NOMO-1 (cell line): Measurements from ENCODE around the gene TGFBR1.
A peak's percentile ranks its signal among the peaks of the same experiment; 100 is the strongest.

Experiments
- DNase-seq, 2 experiments: peaks; one replicate each; lab custom pipeline; 2025; ENCODE audit not compliant: unreplicated experiment in 2 of 2; lab: John Stamatoyannopoulos, UW

Gene TGFBR1

GRCh38 chr9:99105152-99106043 lies 485 bp downstream of the TGFBR1 start:
- peak; percentile 24 to 37 for DNase-seq

GRCh38 chr9:99106044-99106375 lies 1.1 kb downstream of the TGFBR1 start:
- DNase-seq: no peak

- DNase-seq: no peak
Observed at GRCh38 chr9:99107421-99107820, 2.5 kb downstream of the TGFBR1 start.

- no peak for DNase-seq
Observed at GRCh38 chr9:99108131-99108530, 3.2 kb downstream of the TGFBR1 start.

- peak; percentile 86 to 96 for DNase-seq
Observed at GRCh38 chr9:99109522-99109921, 4.6 kb downstream of the TGFBR1 start.

GRCh38 chr9:99112750-99113413 lies 8.0 kb downstream of the TGFBR1 start:
- no peak for DNase-seq

GRCh38 chr9:99113414-99114048 lies 8.6 kb downstream of the TGFBR1 start:
- no peak for DNase-seq

- DNase-seq: no peak
Observed at GRCh38 chr9:99114049-99114440, 9.1 kb downstream of the TGFBR1 start.

- DNase-seq: no peak
Observed at GRCh38 chr9:99114846-99115500, 10.1 kb downstream of the TGFBR1 start.

- no peak for DNase-seq
Observed at GRCh38 chr9:99116003-99116411, 11.1 kb downstream of the TGFBR1 start.

GRCh38 chr9:99118782-99119466 lies 14.0 kb downstream of the TGFBR1 start:
- peak; percentile 34 to 87 for DNase-seq

- no peak for DNase-seq
Observed at GRCh38 chr9:99119976-99120655, 15.2 kb downstream of the TGFBR1 start.

GRCh38 chr9:99121604-99122003 lies 16.7 kb downstream of the TGFBR1 start:
- DNase-seq: no peak

GRCh38 chr9:99124534-99125255 lies 19.8 kb downstream of the TGFBR1 start:
- DNase-seq: no peak

- no peak for DNase-seq
Observed at GRCh38 chr9:99125446-99125845, 20.5 kb downstream of the TGFBR1 start.

- DNase-seq: no peak
Observed at GRCh38 chr9:99126312-99126711, 21.4 kb downstream of the TGFBR1 start.

- no peak for DNase-seq
Observed at GRCh38 chr9:99127356-99128132, 22.6 kb downstream of the TGFBR1 start.

GRCh38 chr9:99128133-99128406 lies 23.2 kb downstream of the TGFBR1 start:
- no peak for DNase-seq

- DNase-seq: no peak
Observed at GRCh38 chr9:99129091-99129490, 24.2 kb downstream of the TGFBR1 start.
